Testis (tissue), 3 donors: Measurements from ENCODE around the gene SEMA3D. TPM values are rescaled to one million over a fixed set of nuclear protein-coding genes. Genes with fewer than 3 reads are reported as not detected.

Source experiments
- DNase-seq: peaks from one replicate; pipeline ENCODE4 v3.0.0-alpha.2; 2019
- H3K27ac ChIP-seq, 2 donors: fragments of 200-600 bp; sonication (generic); one replicate each; pipeline ENCODE4 v1.5.1; 2019
- H3K27me3 ChIP-seq: fragments of 200-600 bp; sonication (generic); one replicate; pipeline ENCODE4 v1.5.1; 2019
- H3K36me3 ChIP-seq: fragments of 200-600 bp; sonication (generic); one replicate; pipeline ENCODE4 v1.5.1; 2017; ENCODE audit warnings: low read depth; ENCODE audit errors: missing control alignments
- H3K4me1 ChIP-seq: fragments of 200-600 bp; sonication (generic); one replicate; pipeline ENCODE4 v1.5.1; 2019
- H3K4me3 ChIP-seq, 2 donors: fragments of 200-600 bp; sonication (generic); one replicate each; pipeline ENCODE4 v1.5.1; 2017 to 2019
- H3K9me3 ChIP-seq: fragments of 200-600 bp; sonication (generic); one replicate; pipeline ENCODE4 v1.5.1; 2017
- CTCF ChIP-seq, 3 experiments: fragments of 450-650 bp in 2 of 3; fragments of 200-600 bp in 1 of 3; sonication (generic) in 1 of 3; IDR thresholded peaks; one replicate each; pipeline ENCODE4 v1.5.1; 2016 to 2019; ENCODE audit warnings: antibody characterized with exemption in 3 of 3, mild to moderate bottlenecking in 2 of 3, moderate library complexity in 1 of 3
- POLR2A ChIP-seq: fragments of 450-650 bp; IDR thresholded peaks from one replicate; pipeline ENCODE4 v1.6.1; 2017; ENCODE audit warnings: antibody characterized with exemption, mild to moderate bottlenecking, moderate library complexity
- WGBS, 2 donors: methylation state at CpG; one replicate each; pipeline ENCODE4 v1.1.5; 2018; 5-methylcytosine and 5-hydroxymethylcytosine counted together
- intact Hi-C: fragments of 100-400 bp; cut with DNase I; formaldehyde crosslinking; loops from one replicate; pipeline ENCODE4 v1.15.1; 2023; ENCODE audit warnings: low total_unique reads
- polyA plus RNA-seq: library from polyadenylated mRNA; stranded (reverse); fragments of 350-450 nt; fragmentation: Illumina TruSeq; extraction: RNeasy Lipid Tissue Mini Kit (QIAGEN cat#74804); gene quantifications from one replicate; pipeline ENCODE4 v1.2.3, GENCODE V29; 2014; ENCODE audit warnings: low read depth, low replicate concordance; ENCODE audit not compliant: insufficient read depth
- total RNA-seq, 2 donors: library from RNA; depleted of rRNA; stranded (reverse); fragments of >200 nt; gene quantifications; one replicate each; pipeline ENCODE4 v1.2.3, GENCODE V29; 2016

Gene SEMA3D
- total and polyA plus RNA-seq, 3 donors from 2014 or later = 7.3 to 11.5 (median 7.5) TPM

- no peaks in the 10 kb centered on the region for H3K9me3 ChIP-seq
- TF ChIP-seq POLR2A = no peak
- TF ChIP-seq CTCF (IDR thresholded peaks at IDR 0.05) = no peak
- intact Hi-C loops = no loop called here
- no peaks in the 10 kb centered on the region for H3K4me1 ChIP-seq
- no peak for DNase-seq
- no peak overlapping the region for H3K4me3 ChIP-seq
- no peaks in the 10 kb centered on the region for H3K36me3 ChIP-seq
- 75 to 77% methylated on average over 2 of the region's 2 CpGs for WGBS, 2 donors
- H3K27me3 ChIP-seq = no peaks in the 10 kb centered on the region
- H3K27ac ChIP-seq = no peak overlapping the region
These were observed 237.4 kb downstream of the SEMA3D start for GRCh38 chr7:84949501-84949900.

GRCh38 chr7:84949067-84949466 lies 237.8 kb downstream of the SEMA3D start:
- H3K4me3 ChIP-seq = no peak overlapping the region
- no peak overlapping the region for H3K27ac ChIP-seq
- no peak for DNase-seq
- no peaks in the 10 kb centered on the region for H3K27me3 ChIP-seq
- H3K9me3 ChIP-seq = no peaks in the 10 kb centered on the region
- WGBS, 2 donors = 76 to 83% methylated on average over 1 of the region's 1 CpG
- no peaks in the 10 kb centered on the region for H3K4me1 ChIP-seq
- no peaks in the 10 kb centered on the region for H3K36me3 ChIP-seq
- intact Hi-C loops = no loop called here
- TF ChIP-seq CTCF (IDR thresholded peaks at IDR 0.05) = no peak
- no peak for TF ChIP-seq POLR2A

GRCh38 chr7:84948634-84949033 lies 238.2 kb downstream of the SEMA3D start:
- DNase-seq = no peak
- Histone ChIP-seq H3K4me3 (no peak overlapping the region), H3K27ac (no peak overlapping the region), H3K9me3 (no peaks in the 10 kb centered on the region), H3K27me3 (no peaks in the 10 kb centered on the region), H3K4me1 (no peaks in the 10 kb centered on the region), H3K36me3 (no peaks in the 10 kb centered on the region)
- no peak for TF ChIP-seq POLR2A
- WGBS, 2 donors = 68 to 91% methylated on average over 2 of the region's 2 CpGs
- intact Hi-C loops = no loop called here

GRCh38 chr7:84946549-84946948 lies 240.3 kb downstream of the SEMA3D start:
- intact Hi-C loops = no loop called here
- no peaks in the 10 kb centered on the region for H3K36me3 ChIP-seq
- WGBS, 2 donors = 76 to 90% methylated on average over 1 of the region's 1 CpG

More at GRCh38 chr7:84946549-84946948, 240.3 kb downstream of the SEMA3D start:
- Histone ChIP-seq H3K4me3 (no peak overlapping the region), H3K27ac (no peak overlapping the region), H3K27me3 (no peaks in the 10 kb centered on the region), H3K4me1 (no peaks in the 10 kb centered on the region), H3K9me3 (no peaks in the 10 kb centered on the region)
- TF ChIP-seq CTCF (IDR thresholded peaks at IDR 0.05) (no peak), POLR2A (no peak)
- no peak for DNase-seq
